ENCODE results near the gene ZNF124. TPM values are rescaled to one million over a fixed set of nuclear protein-coding genes. Genes with fewer than 3 reads are reported as not detected.
A peak's percentile ranks its signal among the peaks of the same experiment; 100 is the strongest.
"Not testable (repeated sequence)": the region's sequence is repeated elsewhere in the genome, so short reads cannot be mapped to it uniquely, and the experiment has no call there.

The ZNF124 gene
- total and polyA plus RNA-seq, 7 donors = 4.5 to 122 (median 43.2) TPM

- WGBS, 2 donors = 97 to 98% methylated on average over 3 of the region's 3 CpGs
These were observed 25.1 kb downstream of the ZNF124 start for GRCh38 chr1:247146671-247147070.

DNA sequence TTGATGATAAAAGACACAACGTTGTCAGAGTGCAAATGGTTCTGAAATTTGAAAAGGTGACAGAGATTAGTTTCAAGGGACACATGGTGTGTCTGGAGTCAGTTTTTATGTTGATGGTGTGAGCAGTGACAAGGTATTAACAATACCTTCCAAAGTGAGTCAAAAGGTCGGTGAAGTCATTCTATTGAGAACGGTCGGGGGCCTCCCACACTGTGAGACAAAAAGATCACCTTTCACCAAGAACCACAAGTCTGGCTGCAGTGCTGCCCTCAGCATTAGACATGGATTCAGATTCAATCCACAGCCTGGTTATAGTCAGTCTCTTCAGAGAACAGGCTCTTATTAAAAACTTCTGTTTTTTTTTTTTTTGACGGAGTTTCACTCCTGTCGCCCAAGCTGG is 26.5 kb downstream of the ZNF124 start:
- no peaks in the 10 kb centered on the region for H3K4me1 ChIP-seq
- WGBS, 2 donors = 88 to 98% methylated on average over 6 of the region's 6 CpGs
- H3K4me3 ChIP-seq = no peak overlapping the region
- intact Hi-C loops (cut with DNase I) = no loop called here
- peaks cover 0 to 58% (median 11%) of the 10 kb centered on the region in 4 donors for H3K9me3 ChIP-seq
- peaks cover 0 to 6% (median 5%) of the 10 kb centered on the region in 4 donors for H3K36me3 ChIP-seq
- no peak for DNase-seq
- TF ChIP-seq EP300 (IDR thresholded peaks at IDR 0.05) = no peak
- TF ChIP-seq POLR2A (IDR thresholded peaks at IDR 0.05) = no peak
- TF ChIP-seq, protein P1, sequence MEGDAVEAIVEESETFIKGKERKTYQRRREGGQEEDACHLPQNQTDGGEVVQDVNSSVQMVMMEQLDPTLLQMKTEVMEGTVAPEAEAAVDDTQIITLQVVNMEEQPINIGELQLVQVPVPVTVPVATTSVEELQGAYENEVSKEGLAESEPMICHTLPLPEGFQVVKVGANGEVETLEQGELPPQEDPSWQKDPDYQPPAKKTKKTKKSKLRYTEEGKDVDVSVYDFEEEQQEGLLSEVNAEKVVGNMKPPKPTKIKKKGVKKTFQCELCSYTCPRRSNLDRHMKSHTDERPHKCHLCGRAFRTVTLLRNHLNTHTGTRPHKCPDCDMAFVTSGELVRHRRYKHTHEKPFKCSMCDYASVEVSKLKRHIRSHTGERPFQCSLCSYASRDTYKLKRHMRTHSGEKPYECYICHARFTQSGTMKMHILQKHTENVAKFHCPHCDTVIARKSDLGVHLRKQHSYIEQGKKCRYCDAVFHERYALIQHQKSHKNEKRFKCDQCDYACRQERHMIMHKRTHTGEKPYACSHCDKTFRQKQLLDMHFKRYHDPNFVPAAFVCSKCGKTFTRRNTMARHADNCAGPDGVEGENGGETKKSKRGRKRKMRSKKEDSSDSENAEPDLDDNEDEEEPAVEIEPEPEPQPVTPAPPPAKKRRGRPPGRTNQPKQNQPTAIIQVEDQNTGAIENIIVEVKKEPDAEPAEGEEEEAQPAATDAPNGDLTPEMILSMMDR (IDR thresholded peaks at IDR 0.05) = no peak
- TF ChIP-seq POLR2AphosphoS5 (IDR thresholded peaks at IDR 0.05) = no peak
- no peaks in the 10 kb centered on the region for H3K27me3 ChIP-seq
- no peak overlapping the region for H3K27ac ChIP-seq

More at GRCh38 chr1:247146671-247147070, 25.1 kb downstream of the ZNF124 start:
- Histone ChIP-seq H3K27ac (no peak overlapping the region), H3K27me3 (no peaks in the 10 kb centered on the region), H3K4me1 (no peaks in the 10 kb centered on the region), H3K36me3 (peaks cover 0 to 4% (median 3%) of the 10 kb centered on the region in 4 donors), H3K9me3 (peaks cover 0 to 45% (median 6%) of the 10 kb centered on the region in 4 donors), H3K4me3 (no peak overlapping the region)
- DNase-seq = no peak
- TF ChIP-seq, protein P1 (IDR thresholded peaks at IDR 0.05) = no peak
- TF ChIP-seq EP300 (IDR thresholded peaks at IDR 0.05) (no peak), POLR2A (IDR thresholded peaks at IDR 0.05) (no peak), POLR2AphosphoS5 (IDR thresholded peaks at IDR 0.05) (no peak)
- intact Hi-C loops (cut with DNase I) = no loop called here

- H3K9me3 ChIP-seq = peaks cover 13 to 47% (median 28%) of the 10 kb centered on the region in 4 donors
- H3K36me3 ChIP-seq; H3K27ac ChIP-seq; H3K4me1 ChIP-seq; H3K4me3 ChIP-seq; intact Hi-C loops (cut with DNase I); DNase-seq; H3K27me3 ChIP-seq: not testable (repeated sequence)
These were observed 32.3 kb downstream of the ZNF124 start for GRCh38 chr1:247139557-247139956.

GRCh38 chr1:247131236-247131635 is 40.6 kb downstream of the ZNF124 start:
- intact Hi-C loops (cut with DNase I) = no loop called here
- Histone ChIP-seq H3K27ac (no peak overlapping the region), H3K9me3 (peaks cover 2 to 14% (median 5%) of the 10 kb centered on the region in 4 donors), H3K4me1 (peaks cover 0 to 5% (median 4%) of the 10 kb centered on the region in 4 donors), H3K36me3 (peaks cover 0 to 7% (median 6%) of the 10 kb centered on the region in 4 donors), H3K27me3 (no peaks in the 10 kb centered on the region), H3K4me3 (no peak overlapping the region)
- no peak for DNase-seq
- TF ChIP-seq POLR2AphosphoS5 (IDR thresholded peaks at IDR 0.05) (no peak), POLR2A (IDR thresholded peaks at IDR 0.05) (no peak), EP300 (IDR thresholded peaks at IDR 0.05) (no peak)
- TF ChIP-seq, protein P1 (IDR thresholded peaks at IDR 0.05) = no peak
- WGBS, 2 donors = 96 to 98% methylated on average over 10 of the region's 10 CpGs

GRCh38 chr1:247127519-247128282 is 44.1 kb downstream of the ZNF124 start:
- 55 to 80% methylated on average over 13 of the region's 18 CpGs for WGBS, 2 donors
- not testable (repeated sequence) for H3K27me3 ChIP-seq, H3K4me1 ChIP-seq, H3K9me3 ChIP-seq, H3K36me3 ChIP-seq, H3K27ac ChIP-seq, DNase-seq
- peak overlapping the region in 1 of 4 donors; percentile 5 for H3K4me3 ChIP-seq
- intact Hi-C loops (cut with DNase I) = loop anchor here (5.0 kb wide), 1 partner anchor 40 kb away; no protein-coding TSS in a partner anchor

DNA sequence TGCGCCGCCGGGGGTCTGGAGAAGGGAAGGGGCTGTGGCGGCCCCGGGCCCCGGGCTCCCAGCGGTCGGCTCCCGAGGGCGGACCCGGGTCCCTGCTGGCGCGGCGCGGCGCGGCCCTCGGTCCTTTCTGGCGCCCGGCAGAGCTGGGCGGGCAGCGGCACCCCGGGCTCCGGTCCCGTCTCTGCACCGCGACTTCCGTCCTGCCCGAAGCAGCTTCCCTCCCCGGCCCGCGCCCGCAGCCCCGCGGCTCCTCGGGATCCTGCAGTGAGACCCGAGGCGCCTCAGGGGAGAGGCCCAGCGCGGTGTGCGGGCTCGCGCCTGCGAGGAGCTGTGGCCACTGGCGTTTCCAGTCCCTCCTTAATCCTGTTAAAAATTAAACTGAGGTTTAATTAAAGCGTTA is 45.2 kb downstream of the ZNF124 start:
- not testable (repeated sequence) for H3K27ac ChIP-seq, DNase-seq, H3K4me3 ChIP-seq, H3K36me3 ChIP-seq, H3K27me3 ChIP-seq, H3K4me1 ChIP-seq, H3K9me3 ChIP-seq
- intact Hi-C loops (cut with DNase I) = loop anchor here (5.0 kb wide), 1 partner anchor 41 kb away; no protein-coding TSS in a partner anchor
- no CpG with 5 or more reads among the region's 46 CpGs for WGBS, 2 donors

DNA sequence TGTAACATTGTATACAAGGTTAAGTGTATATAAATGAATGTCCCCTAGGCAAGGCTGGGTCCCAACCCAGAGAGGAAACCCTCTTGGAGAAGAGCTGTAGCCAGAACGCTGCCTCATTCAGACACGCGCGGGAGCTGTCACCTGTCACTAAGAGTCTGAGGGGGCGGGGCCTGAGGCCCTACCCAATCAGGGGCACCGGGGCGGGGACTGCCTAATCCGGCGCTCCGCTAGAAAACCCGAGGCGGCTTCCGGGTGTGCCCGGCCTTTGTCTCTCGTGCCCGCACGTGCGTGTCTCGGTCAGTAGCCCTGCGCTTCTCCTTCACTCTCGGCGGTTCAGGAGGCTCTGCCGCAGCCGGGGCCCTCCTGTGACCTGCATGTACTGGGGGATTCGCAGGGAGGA is 45.7 kb downstream of the ZNF124 start:
- H3K27me3 ChIP-seq, H3K9me3 ChIP-seq, H3K36me3 ChIP-seq, DNase-seq, H3K27ac ChIP-seq, H3K4me3 ChIP-seq, H3K4me1 ChIP-seq: not testable (repeated sequence)
- WGBS, 2 donors = no CpG with 5 or more reads among the region's 25 CpGs
- intact Hi-C loops (cut with DNase I) = loop anchor here (5.0 kb wide), 1 partner anchor 41 kb away; no protein-coding TSS in a partner anchor

All from sigmoid colon (tissue), 7 donors.